Ovary (tissue), 3 donors: Measurements from ENCODE around the gene ETHE1.

Experiments used
- POLR2A ChIP-seq: fragments of 450-650 bp; IDR thresholded peaks from one replicate; pipeline ENCODE4 v1.6.1; 2017; ENCODE audit warnings: antibody characterized with exemption, mild to moderate bottlenecking, moderate library complexity
- TF ChIP-seq, protein P1 (sequence below), 3 donors: fragments of 450-650 bp in 2 of 3; fragments of 200-600 bp in 1 of 3; IDR thresholded peaks; one replicate each; pipeline versions ENCODE4 v1.5.1 to v1.8.0; 2016 to 2022; ENCODE audit warnings: antibody characterized with exemption in 3 of 3, mild to moderate bottlenecking in 1 of 3
- donor health status: DM: no; HTN: no; CAD: no.

DNA sequence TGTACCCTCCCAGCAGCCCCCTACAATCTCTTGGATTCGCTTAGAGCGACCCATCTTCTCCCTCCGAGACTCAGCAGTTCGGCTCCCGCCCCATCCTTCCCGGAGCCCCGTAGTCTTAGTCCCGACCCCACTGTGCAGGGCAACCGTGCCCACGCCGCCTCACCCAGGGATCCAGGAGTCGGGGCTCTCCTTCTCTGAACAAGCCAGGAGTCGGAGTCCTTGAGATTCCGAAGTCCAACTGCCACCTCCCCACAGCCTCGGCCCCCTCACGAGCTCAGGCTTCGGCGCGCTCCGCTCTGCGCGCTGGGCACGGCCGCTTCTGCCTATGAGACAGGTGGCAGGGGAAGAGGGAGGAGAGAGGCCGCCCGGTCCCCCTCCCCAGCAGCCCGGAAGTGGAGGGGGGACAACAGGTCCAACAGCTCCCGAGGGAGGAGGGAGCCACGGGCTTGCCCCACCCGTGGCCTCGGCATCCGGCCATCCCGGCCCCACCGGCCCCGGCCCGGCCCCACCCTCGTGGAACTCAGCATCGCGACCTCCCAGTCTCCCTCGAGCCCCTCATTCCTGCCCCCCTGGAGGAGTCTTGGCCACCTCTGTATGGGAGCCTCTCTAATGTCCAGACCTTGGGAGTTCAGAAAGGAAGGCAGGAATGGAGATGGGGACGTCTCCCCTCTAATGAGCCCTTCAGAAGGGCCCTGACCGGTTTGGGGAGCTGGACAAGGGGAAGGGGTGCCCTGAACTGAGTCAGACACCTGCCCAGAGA lies 22.4 kb downstream of the ETHE1 start, which contains the start of gene PHLDB3:
- TF ChIP-seq, protein P1, sequence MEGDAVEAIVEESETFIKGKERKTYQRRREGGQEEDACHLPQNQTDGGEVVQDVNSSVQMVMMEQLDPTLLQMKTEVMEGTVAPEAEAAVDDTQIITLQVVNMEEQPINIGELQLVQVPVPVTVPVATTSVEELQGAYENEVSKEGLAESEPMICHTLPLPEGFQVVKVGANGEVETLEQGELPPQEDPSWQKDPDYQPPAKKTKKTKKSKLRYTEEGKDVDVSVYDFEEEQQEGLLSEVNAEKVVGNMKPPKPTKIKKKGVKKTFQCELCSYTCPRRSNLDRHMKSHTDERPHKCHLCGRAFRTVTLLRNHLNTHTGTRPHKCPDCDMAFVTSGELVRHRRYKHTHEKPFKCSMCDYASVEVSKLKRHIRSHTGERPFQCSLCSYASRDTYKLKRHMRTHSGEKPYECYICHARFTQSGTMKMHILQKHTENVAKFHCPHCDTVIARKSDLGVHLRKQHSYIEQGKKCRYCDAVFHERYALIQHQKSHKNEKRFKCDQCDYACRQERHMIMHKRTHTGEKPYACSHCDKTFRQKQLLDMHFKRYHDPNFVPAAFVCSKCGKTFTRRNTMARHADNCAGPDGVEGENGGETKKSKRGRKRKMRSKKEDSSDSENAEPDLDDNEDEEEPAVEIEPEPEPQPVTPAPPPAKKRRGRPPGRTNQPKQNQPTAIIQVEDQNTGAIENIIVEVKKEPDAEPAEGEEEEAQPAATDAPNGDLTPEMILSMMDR (IDR thresholded peaks at IDR 0.05): no peak
- no peak for TF ChIP-seq POLR2A
